ENCODE measurements around the gene KIAA0232. TPM values are rescaled to one million over a fixed set of nuclear protein-coding genes. Genes with fewer than 3 reads are reported as not detected.

KIAA0232 gene
- total and polyA plus RNA-seq, 9 of the 15 experiments (the other 6 are each of a cell fraction or from before 2014, with no cell fraction given) = 3.5 to 17.4 (median 13.0) TPM

GRCh38 chr4:6806924-6807626 is 24.5 kb downstream of the KIAA0232 start:
- Histone ChIP-seq H3K4me2 (ENCODE audit: insufficient read depth, low read length) (no peak overlapping the region), H3K9me3 (replicated peaks; ENCODE audit: control insufficient read depth, insufficient read depth, low read depth, low read length) (no peaks in the 10 kb centered on the region), H3K27ac (ENCODE audit: extremely low read depth, low read depth, low read length) (peak overlapping the region; percentile 45; the same call in 1 of the 3 replicates), H3K79me2 (ENCODE audit: control insufficient read depth, insufficient read depth, low read length) (peaks cover 96% of the 10 kb centered on the region), H3K9ac (ENCODE audit: insufficient read depth in 1 of 2, low read depth in 2 of 2, low read length in 2 of 2) (no peak overlapping the region), H3K36me3 (ENCODE audit: control insufficient read depth, insufficient read depth, low read length) (peaks cover 24% of the 10 kb centered on the region; the same call in 2 of the 3 replicates), H3K4me1 (replicated peaks in 1 of 2; ENCODE audit: control insufficient read depth in 2 of 2, insufficient read depth in 2 of 2, low read length in 2 of 2) (peaks cover 4 to 39% of the 10 kb centered on the region in 2 experiments), H3K4me3 (no peak overlapping the region), H4K20me1 (replicated peaks; ENCODE audit: control insufficient read depth, insufficient read depth, low read length) (peaks cover 9% of the 10 kb centered on the region; the same call in 1 of the 2 replicates), H2AFZ (ENCODE audit: low read depth, low read length) (no peak overlapping the region), H3K9me1 (ENCODE audit: control insufficient read depth, insufficient read depth, low read length) (peaks cover 5% of the 10 kb centered on the region), H3K27me3 (ENCODE audit: control insufficient read depth in 2 of 2, insufficient read depth in 2 of 2, low read length in 2 of 2) (no peaks in the 10 kb centered on the region)
- no TSS peak for BruUV-seq (replicated peaks)
- no peak for FAIRE-seq
- POLR2A ChIA-PET = interaction anchor here (0.6 to 3.2 kb wide), 5 partner anchors 8 to 24 kb away, joined by 3 to 20 read pairs (median 5); no protein-coding TSS in a partner anchor
- intact Hi-C loops (cut with micrococcal nuclease) (no loop called here), in situ Hi-C loops (cut with MboI) (no loop called here)
- CTCF ChIA-PET (ENCODE audit: low intra/inter-chr PET ratio) = no interaction called here
- peak; percentile 6; the same call in 2 of the 3 replicates for ATAC-seq
- no peak for DNase-seq (ENCODE audit: extremely low read depth in 1 of 4, low spot score in 3 of 4)
- TF ChIP-seq TAL1 (IDR thresholded peaks at IDR 0.05) (no peak), RBM39 (optimal IDR thresholded peaks at IDR 0.05; ENCODE audit: low read depth, low read length) (no peak), NR2C1 (IDR thresholded peaks at IDR 0.05) (no peak), NR2C1 (tag; IDR thresholded peaks at IDR 0.05) (no peak), DACH1 (IDR thresholded peaks at IDR 0.05; ENCODE audit: partially characterized antibody) (peak; percentile 76), SMAD4 (CRISPR knock-in tag; conservative IDR thresholded peaks at IDR 0.05) (no peak), RBBP5 (IDR thresholded peaks at IDR 0.05; ENCODE audit: borderline replicate concordance, insufficient read depth, low read length, poor library complexity, severe bottlenecking) (peak; percentile 28), ESRRA (IDR thresholded peaks at IDR 0.05; ENCODE audit: borderline replicate concordance, low read depth) (no peak), MCM2 (IDR thresholded peaks at IDR 0.05; ENCODE audit: low read depth) (no peak)
- WGBS (ENCODE audit: insufficient coverage, low coverage, missing lambda C conversion rate) = 59% methylated on average over 5 of the region's 5 CpGs

All from K562 (cell line).